Measurements from ENCODE around the gene PALLD.

GRCh38 chr4:168527560-168527959 lies 30.7 kb downstream of the PALLD start:
- TF ChIP-seq POLR2AphosphoS5 (IDR thresholded peaks at IDR 0.05; ENCODE audit: borderline replicate concordance, low read depth, low read length), result no peak
- TF ChIP-seq EZH2 (IDR thresholded peaks at IDR 0.05), result no peak

All from SK-N-MC (cell line).